ENCODE results near the gene RUNDC3A.
"Not testable (repeated sequence)": the region's sequence is repeated elsewhere in the genome, so short reads cannot be mapped to it uniquely, and the experiment has no call there.

Gene RUNDC3A

GRCh38 chr17:44321246-44322120, 13.1 kb downstream of the RUNDC3A start:
- no peak for DNase-seq

GRCh38 chr17:44322236-44322895, 14.0 kb downstream of the RUNDC3A start:
- DNase-seq = no peak

GRCh38 chr17:44323359-44324091, 15.1 kb downstream of the RUNDC3A start:
- DNase-seq = no peak

- DNase-seq = no peak
These were observed 15.7 kb downstream of the RUNDC3A start for GRCh38 chr17:44324092-44324570.

GRCh38 chr17:44324571-44325275, 16.3 kb downstream of the RUNDC3A start, which contains the start of gene SLC25A39:
Gene SLC25A39 (minus strand): TSS chr17:44324823. CDS start chr17:44323562, 1,261 bp downstream.
- DNase-seq = peak; percentile 62

GRCh38 chr17:44326861-44327444, 18.6 kb downstream of the RUNDC3A start:
- DNase-seq = peak; percentile 88

GRCh38 chr17:44327715-44328449, 19.5 kb downstream of the RUNDC3A start:
- no peak for DNase-seq

- DNase-seq = not testable (repeated sequence)
These were observed 21.1 kb downstream of the RUNDC3A start for GRCh38 chr17:44329516-44329915.

GRCh38 chr17:44330263-44330662, 21.9 kb downstream of the RUNDC3A start:
- DNase-seq = not testable (repeated sequence)

GRCh38 chr17:44331249-44331760, 22.9 kb downstream of the RUNDC3A start:
- peak; percentile 37 for DNase-seq

- peak; percentile 2 for DNase-seq
These were observed 25.0 kb downstream of the RUNDC3A start for GRCh38 chr17:44333371-44333770.

GRCh38 chr17:44334315-44334714, 25.9 kb downstream of the RUNDC3A start:
- DNase-seq = no peak

GRCh38 chr17:44334727-44335126, 26.3 kb downstream of the RUNDC3A start:
- DNase-seq = peak; percentile 9

GRCh38 chr17:44335564-44335963, 27.2 kb downstream of the RUNDC3A start:
- DNase-seq = no peak

GRCh38 chr17:44335968-44336367, 27.6 kb downstream of the RUNDC3A start:
- DNase-seq = no peak

- DNase-seq = no peak
These were observed 30.3 kb downstream of the RUNDC3A start for GRCh38 chr17:44338702-44339101.

GRCh38 chr17:44340553-44340952, 32.2 kb downstream of the RUNDC3A start:
- not testable (repeated sequence) for DNase-seq

GRCh38 chr17:44343510-44344209, 35.3 kb downstream of the RUNDC3A start:
- no peak for DNase-seq

GRCh38 chr17:44344939-44345453, 36.6 kb downstream of the RUNDC3A start, which contains the start of gene GRN:
Gene GRN (plus strand): TSS chr17:44345302. CDS start chr17:44349165, 3,863 bp downstream.
- peak; percentile 89 for DNase-seq

GRCh38 chr17:44345454-44346026, 37.1 kb downstream of the RUNDC3A start:
- peak; percentile 26 for DNase-seq
